NT2/D1 (cell line): ENCODE results near the gene PLEKHG4B.

Source experiments
- DNase-seq: peaks from one replicate; pipeline ENCODE4 v3.0.0-alpha.2; 2011; ENCODE audit warnings: low read depth, low spot score
- H3K27me3 ChIP-seq: 2 replicates; pipeline ENCODE4 v1.6.0; 2011; ENCODE audit warnings: mild to moderate bottlenecking; ENCODE audit not compliant: insufficient read length, insufficient read depth
- H3K36me3 ChIP-seq: 2 replicates; pipeline ENCODE4 v1.6.1; 2011; ENCODE audit warnings: mild to moderate bottlenecking, low read length, mixed read lengths; ENCODE audit not compliant: insufficient read depth, insufficient read length
- H3K4me1 ChIP-seq: 2 replicates; pipeline ENCODE4 v1.5.1; 2011; ENCODE audit not compliant: insufficient read depth, insufficient read length
- H3K4me3 ChIP-seq: 2 replicates; pipeline ENCODE4 v1.5.1; 2011; ENCODE audit warnings: low read depth; ENCODE audit not compliant: insufficient read length
- H3K9ac ChIP-seq: 2 replicates; pipeline ENCODE4 v1.6.0; 2011; ENCODE audit warnings: low read depth; ENCODE audit not compliant: insufficient read length
- H3K9me3 ChIP-seq: 2 replicates; pipeline ENCODE4 v1.5.1; 2011; ENCODE audit warnings: mild to moderate bottlenecking, low read length; ENCODE audit not compliant: insufficient read depth
- SUZ12 ChIP-seq: IDR thresholded peaks from 2 replicates; pipeline ENCODE4 v1.6.1; 2011; ENCODE audit not compliant: insufficient read length, insufficient read depth; ENCODE audit errors: extremely low read depth
- YY1 ChIP-seq: IDR thresholded peaks from 2 replicates; pipeline ENCODE4 v1.6.1; 2011; ENCODE audit not compliant: insufficient read length, insufficient read depth
- ZNF274 ChIP-seq: IDR thresholded peaks from 2 replicates; pipeline ENCODE4 v1.6.1; 2011; ENCODE audit warnings: mild to moderate bottlenecking, low read depth, low read length

The PLEKHG4B gene

GRCh38 chr5:104778-105296, 12.9 kb downstream of the PLEKHG4B start:
- TF ChIP-seq ZNF274: no peak
- TF ChIP-seq YY1: no peak
- no peak for TF ChIP-seq SUZ12
- Histone ChIP-seq H3K9ac (no peak overlapping the region), H3K4me1 (peaks cover 8% of the 10 kb centered on the region), H3K27me3 (no peaks in the 10 kb centered on the region), H3K36me3 (peaks cover 39% of the 10 kb centered on the region), H3K9me3 (0 out of 2 replicates have a peak, but pooled peaks cover under 1% of the 10 kb centered on the region), H3K4me3 (no peak overlapping the region)
- DNase-seq: no peak

GRCh38 chr5:105504-106070, 13.6 kb downstream of the PLEKHG4B start:
- H3K9ac ChIP-seq: no peak overlapping the region
- no peaks in the 10 kb centered on the region for H3K9me3 ChIP-seq
- no peak overlapping the region for H3K4me3 ChIP-seq
- no peaks in the 10 kb centered on the region for H3K27me3 ChIP-seq
- no peak for DNase-seq
- TF ChIP-seq YY1 (no peak), SUZ12 (no peak), ZNF274 (no peak)
- peaks cover 8% of the 10 kb centered on the region for H3K4me1 ChIP-seq
- peaks cover 46% of the 10 kb centered on the region for H3K36me3 ChIP-seq

- Histone ChIP-seq H3K4me1 (peaks cover 8% of the 10 kb centered on the region), H3K27me3 (no peaks in the 10 kb centered on the region), H3K9ac (no peak overlapping the region), H3K36me3 (peaks cover 56% of the 10 kb centered on the region), H3K4me3 (no peak overlapping the region), H3K9me3 (no peaks in the 10 kb centered on the region)
- no peak for DNase-seq
- TF ChIP-seq SUZ12 (no peak), ZNF274 (no peak), YY1 (no peak)
Observed at GRCh38 chr5:106587-106986, 14.6 kb downstream of the PLEKHG4B start.

GRCh38 chr5:107526-107925, 15.6 kb downstream of the PLEKHG4B start:
- Histone ChIP-seq H3K9me3 (no peaks in the 10 kb centered on the region), H3K27me3 (no peaks in the 10 kb centered on the region), H3K36me3 (peaks cover 63% of the 10 kb centered on the region), H3K9ac (no peak overlapping the region), H3K4me1 (peaks cover 8% of the 10 kb centered on the region), H3K4me3 (no peak overlapping the region)
- TF ChIP-seq SUZ12 (no peak), YY1 (no peak), ZNF274 (no peak)
- no peak for DNase-seq

GRCh38 chr5:109826-110225, 17.9 kb downstream of the PLEKHG4B start:
- H3K9me3 ChIP-seq: no peaks in the 10 kb centered on the region
- H3K27me3 ChIP-seq: no peaks in the 10 kb centered on the region
- H3K36me3 ChIP-seq: peaks cover 76% of the 10 kb centered on the region
- H3K4me3 ChIP-seq: no peak overlapping the region
- DNase-seq: no peak
- peaks cover 8% of the 10 kb centered on the region for H3K4me1 ChIP-seq
- TF ChIP-seq YY1 (no peak), SUZ12 (no peak), ZNF274 (no peak)
- no peak overlapping the region for H3K9ac ChIP-seq

- Histone ChIP-seq H3K27me3 (no peaks in the 10 kb centered on the region), H3K9ac (no peak overlapping the region), H3K9me3 (0 out of 2 replicates have a peak, but pooled peaks cover 4% of the 10 kb centered on the region), H3K4me1 (peaks cover 3% of the 10 kb centered on the region), H3K36me3 (peaks cover 79% of the 10 kb centered on the region), H3K4me3 (no peak overlapping the region)
- TF ChIP-seq ZNF274 (no peak), SUZ12 (no peak), YY1 (no peak)
- no peak for DNase-seq
Observed at GRCh38 chr5:110270-110888, 18.4 kb downstream of the PLEKHG4B start.

GRCh38 chr5:111171-111570, 19.2 kb downstream of the PLEKHG4B start:
- peaks cover 87% of the 10 kb centered on the region for H3K36me3 ChIP-seq
- H3K27me3 ChIP-seq: no peaks in the 10 kb centered on the region
- no peak overlapping the region for H3K4me3 ChIP-seq
- TF ChIP-seq ZNF274: no peak
- TF ChIP-seq SUZ12: no peak
- TF ChIP-seq YY1: no peak
- no peak for DNase-seq
- H3K9me3 ChIP-seq: 0 out of 2 replicates have a peak, but pooled peaks cover 8% of the 10 kb centered on the region
- peaks cover 3% of the 10 kb centered on the region for H3K4me1 ChIP-seq
- H3K9ac ChIP-seq: no peak overlapping the region
